ENCODE results near the gene PHLPP1. TPM values are rescaled to one million over a fixed set of nuclear protein-coding genes. Genes with fewer than 3 reads are reported as not detected.

The PHLPP1 gene
- total RNA-seq, 1 donor from 2014 or later: 29.6 TPM

DNA sequence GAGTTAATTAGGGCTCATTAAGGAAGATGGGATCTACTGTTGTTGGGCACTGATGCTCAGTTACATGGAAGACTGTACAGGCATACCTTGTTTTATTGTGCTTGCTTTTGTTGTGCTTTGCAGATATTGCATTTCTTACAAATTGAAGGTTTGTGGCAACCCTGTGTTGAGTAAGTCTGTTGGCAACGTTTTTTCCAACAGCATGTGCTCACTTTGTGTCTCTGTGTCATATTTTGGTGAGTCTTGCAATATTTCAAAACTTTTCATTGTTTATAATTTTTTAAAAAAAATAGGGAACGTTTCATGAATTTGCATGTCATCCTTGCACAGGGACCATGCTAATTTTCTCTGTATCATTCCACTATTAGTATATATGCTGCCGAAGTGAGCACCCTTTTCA is 15.6 kb downstream of the PHLPP1 start:
- H3K4me3 Mint-ChIP-seq: no peak overlapping the region
- TF ChIP-seq, protein P1, sequence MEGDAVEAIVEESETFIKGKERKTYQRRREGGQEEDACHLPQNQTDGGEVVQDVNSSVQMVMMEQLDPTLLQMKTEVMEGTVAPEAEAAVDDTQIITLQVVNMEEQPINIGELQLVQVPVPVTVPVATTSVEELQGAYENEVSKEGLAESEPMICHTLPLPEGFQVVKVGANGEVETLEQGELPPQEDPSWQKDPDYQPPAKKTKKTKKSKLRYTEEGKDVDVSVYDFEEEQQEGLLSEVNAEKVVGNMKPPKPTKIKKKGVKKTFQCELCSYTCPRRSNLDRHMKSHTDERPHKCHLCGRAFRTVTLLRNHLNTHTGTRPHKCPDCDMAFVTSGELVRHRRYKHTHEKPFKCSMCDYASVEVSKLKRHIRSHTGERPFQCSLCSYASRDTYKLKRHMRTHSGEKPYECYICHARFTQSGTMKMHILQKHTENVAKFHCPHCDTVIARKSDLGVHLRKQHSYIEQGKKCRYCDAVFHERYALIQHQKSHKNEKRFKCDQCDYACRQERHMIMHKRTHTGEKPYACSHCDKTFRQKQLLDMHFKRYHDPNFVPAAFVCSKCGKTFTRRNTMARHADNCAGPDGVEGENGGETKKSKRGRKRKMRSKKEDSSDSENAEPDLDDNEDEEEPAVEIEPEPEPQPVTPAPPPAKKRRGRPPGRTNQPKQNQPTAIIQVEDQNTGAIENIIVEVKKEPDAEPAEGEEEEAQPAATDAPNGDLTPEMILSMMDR (conservative IDR thresholded peaks at IDR 0.05): no peak
- peaks cover 27% of the 10 kb centered on the region for H3K36me3 Mint-ChIP-seq (ENCODE audit: low read depth)
- H3K27me3 Mint-ChIP-seq (ENCODE audit: low read depth): no peaks in the 10 kb centered on the region
- no peak overlapping the region for H3K27ac Mint-ChIP-seq (ENCODE audit: unreplicated experiment)
- DNase-seq (ENCODE audit: low read depth, low spot score): no peak
- H3K4me1 Mint-ChIP-seq: peaks cover 6% of the 10 kb centered on the region
- H3K9me3 Mint-ChIP-seq: peaks cover 11% of the 10 kb centered on the region

DNA sequence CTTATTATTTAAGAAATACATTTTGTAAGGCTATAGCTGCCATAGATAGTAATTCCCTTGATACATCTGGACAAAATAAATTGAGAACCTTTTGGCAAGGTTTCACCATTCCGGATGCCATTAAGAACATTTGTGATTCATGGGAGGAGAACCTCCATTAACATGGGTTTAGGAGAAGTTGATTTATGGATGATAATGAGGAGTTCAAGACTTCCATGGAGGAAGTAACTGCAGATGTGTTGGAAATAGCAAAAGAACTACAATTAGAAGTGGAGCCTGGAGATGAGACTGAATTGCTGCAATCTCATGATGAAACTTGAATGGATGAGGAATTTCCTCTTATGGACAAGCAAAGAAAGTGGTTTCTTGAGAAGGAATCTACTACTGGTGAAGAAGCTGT is 17.3 kb downstream of the PHLPP1 start:
- no peaks in the 10 kb centered on the region for H3K27me3 Mint-ChIP-seq (ENCODE audit: low read depth)
- peaks cover 33% of the 10 kb centered on the region for H3K36me3 Mint-ChIP-seq (ENCODE audit: low read depth)
- peaks cover 14% of the 10 kb centered on the region for H3K9me3 Mint-ChIP-seq
- H3K4me1 Mint-ChIP-seq: peaks cover 13% of the 10 kb centered on the region
- TF ChIP-seq, protein P1 (conservative IDR thresholded peaks at IDR 0.05): no peak
- DNase-seq (ENCODE audit: low read depth, low spot score): no peak
- H3K4me3 Mint-ChIP-seq: no peak overlapping the region
- no peak overlapping the region for H3K27ac Mint-ChIP-seq (ENCODE audit: unreplicated experiment)

DNA sequence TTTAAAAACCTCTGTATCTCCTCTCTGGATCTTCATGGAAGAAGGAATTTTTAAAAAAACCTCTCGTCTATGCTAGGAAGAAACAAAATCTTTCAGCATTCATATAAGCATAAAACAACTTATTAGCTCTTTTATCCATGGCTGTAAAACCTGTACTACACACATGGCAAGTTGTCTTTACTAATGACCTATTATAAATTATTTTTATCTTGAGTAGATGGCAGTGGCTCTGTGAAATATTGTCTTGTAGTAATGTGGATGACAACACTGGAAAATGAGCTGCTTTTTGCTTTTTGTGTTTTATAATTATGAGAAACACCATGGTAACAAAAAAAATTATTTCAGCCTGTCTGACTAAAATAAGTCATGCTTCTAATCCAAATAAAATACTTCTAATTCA is 18.9 kb downstream of the PHLPP1 start:
- peaks cover 13% of the 10 kb centered on the region for H3K4me1 Mint-ChIP-seq
- TF ChIP-seq, protein P1 (conservative IDR thresholded peaks at IDR 0.05): no peak
- H3K36me3 Mint-ChIP-seq (ENCODE audit: low read depth): peaks cover 29% of the 10 kb centered on the region
- peaks cover 15% of the 10 kb centered on the region for H3K9me3 Mint-ChIP-seq
- DNase-seq (ENCODE audit: low read depth, low spot score): no peak
- H3K27ac Mint-ChIP-seq (ENCODE audit: unreplicated experiment): no peak overlapping the region
- H3K4me3 Mint-ChIP-seq: no peak overlapping the region
- H3K27me3 Mint-ChIP-seq (ENCODE audit: low read depth): no peaks in the 10 kb centered on the region

DNA sequence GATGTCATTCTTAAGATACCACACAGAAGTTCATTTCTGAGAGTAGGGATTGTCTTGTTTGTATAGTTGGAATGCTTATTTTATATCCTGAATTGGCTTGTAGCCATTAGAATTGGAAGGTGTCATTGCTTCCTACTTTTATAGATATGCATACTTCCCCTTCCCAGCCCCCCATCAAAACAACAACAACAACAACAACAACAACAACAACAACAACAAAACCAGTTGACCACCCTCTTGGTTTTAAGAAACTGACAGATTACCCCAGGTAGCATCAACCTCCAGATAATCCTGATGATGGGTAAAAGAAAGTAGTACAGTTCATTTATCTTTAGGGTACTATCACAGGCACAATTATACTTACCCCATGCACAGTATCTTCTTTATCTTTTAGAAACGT is 20.0 kb downstream of the PHLPP1 start:
- H3K4me3 Mint-ChIP-seq: no peak overlapping the region
- DNase-seq (ENCODE audit: low read depth, low spot score): no peak
- peaks cover 25% of the 10 kb centered on the region for H3K36me3 Mint-ChIP-seq (ENCODE audit: low read depth)
- no peak overlapping the region for H3K27ac Mint-ChIP-seq (ENCODE audit: unreplicated experiment)
- TF ChIP-seq, protein P1 (conservative IDR thresholded peaks at IDR 0.05): no peak
- peaks cover 15% of the 10 kb centered on the region for H3K9me3 Mint-ChIP-seq
- H3K27me3 Mint-ChIP-seq (ENCODE audit: low read depth): no peaks in the 10 kb centered on the region
- peaks cover 15% of the 10 kb centered on the region for H3K4me1 Mint-ChIP-seq

DNA sequence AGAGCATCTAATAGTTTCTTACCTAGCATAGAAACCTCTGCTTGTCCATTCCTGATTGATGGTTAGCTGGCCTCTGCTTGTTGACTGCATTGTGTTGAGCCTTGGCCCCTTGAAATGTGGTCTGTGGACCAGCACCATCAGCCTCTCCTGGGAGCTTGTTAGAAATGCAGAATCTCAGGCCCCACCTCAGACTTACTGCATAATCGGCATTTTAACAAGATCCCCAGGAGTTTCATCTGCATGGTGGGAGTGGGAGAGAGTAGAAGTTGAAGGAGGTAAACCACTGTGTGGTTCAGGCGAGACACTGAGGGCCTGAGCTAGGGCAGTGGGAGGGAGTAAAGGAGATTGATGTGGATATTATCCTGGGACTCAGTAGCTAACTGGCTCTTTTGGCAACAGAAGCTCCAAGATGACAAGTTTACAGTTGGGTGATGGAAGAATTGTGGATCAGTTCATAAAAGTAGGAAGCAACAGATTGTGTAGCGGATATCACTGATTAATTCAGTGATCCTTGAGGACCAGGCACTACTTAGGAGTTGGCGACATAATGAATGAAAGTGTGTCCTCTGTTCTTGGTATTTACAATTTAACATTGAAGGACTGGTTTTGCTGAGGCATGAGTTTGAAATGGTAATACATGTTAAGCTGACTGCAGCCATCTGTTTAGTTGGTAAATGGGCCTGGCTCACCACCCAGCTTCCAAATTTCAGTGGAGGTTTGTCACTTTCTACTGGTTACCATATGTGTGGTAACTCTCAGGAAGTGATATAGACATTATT is 20.9 kb downstream of the PHLPP1 start:
- TF ChIP-seq, protein P1 (conservative IDR thresholded peaks at IDR 0.05): no peak
- Mint-ChIP-seq H3K27ac (ENCODE audit: unreplicated experiment) (no peak overlapping the region), H3K27me3 (ENCODE audit: low read depth) (no peaks in the 10 kb centered on the region), H3K36me3 (ENCODE audit: low read depth) (peaks cover 22% of the 10 kb centered on the region), H3K4me1 (peaks cover 19% of the 10 kb centered on the region), H3K4me3 (no peak overlapping the region), H3K9me3 (peaks cover 14% of the 10 kb centered on the region)
- DNase-seq (ENCODE audit: low read depth, low spot score): no peak
